ENCODE results near the gene ATG9A. TPM values are rescaled to one million over a fixed set of nuclear protein-coding genes. Genes with fewer than 3 reads are reported as not detected.
A peak's percentile ranks its signal among the peaks of the same experiment; 100 is the strongest.

ATG9A gene
- polyA plus RNA-seq, 3 donors: 24.7 to 55.2 (median 26.3) TPM

GRCh38 chr2:219207134-219207883 lies 22.1 kb downstream of the ATG9A start:
- Mint-ChIP-seq H3K27ac (peak overlapping the region in 6 of 7 donors; percentile 81 to 89 (median 86)), H3K4me3 (peak overlapping the region; percentile 79 to 86), H3K4me1 (peaks cover 39% of the 10 kb centered on the region), H3K27me3 (ENCODE audit: low read depth in 3 of 3) (peaks cover under 1 to 2% (median 2%) of the 10 kb centered on the region in 3 donors), H3K9me3 (peaks cover 2 to 8% (median 4%) of the 10 kb centered on the region in 7 donors), H3K36me3 (peaks cover 26 to 35% of the 10 kb centered on the region in 2 donors)
- H3K36me3 ChIP-seq (replicated peaks in 1 of 2; ENCODE audit: control insufficient read depth in 1 of 2, insufficient read depth in 2 of 2, low read length in 2 of 2): peaks cover 16 to 31% of the 10 kb centered on the region in 2 donors
- H3K27me3 ChIP-seq (ENCODE audit: control insufficient read depth in 2 of 2, insufficient read depth in 2 of 2, low read length in 2 of 2): no peaks in the 10 kb centered on the region
- H2AFZ ChIP-seq (ENCODE audit: insufficient read depth, low read depth, low read length, poor library complexity, severe bottlenecking): peak overlapping the region; percentile 93
- intact Hi-C loops (cut with micrococcal nuclease): loop anchor here in 1 of 2 donors (2.0 kb wide), 1 partner anchor 29 kb away; the partner anchor contains the start of gene RETREG2
- H3K79me2 ChIP-seq (ENCODE audit: insufficient read depth, low read length): no peaks in the 10 kb centered on the region
- DNase-seq: no peak
- peaks cover 19 to 21% of the 10 kb centered on the region in 2 donors for H3K4me1 ChIP-seq (ENCODE audit: control insufficient read depth in 1 of 2, insufficient read depth in 2 of 2, low read length in 2 of 2)
- WGBS (ENCODE audit: insufficient coverage): 26% methylated on average over 22 of the region's 22 CpGs
- H3K27ac ChIP-seq (ENCODE audit: low read depth in 1 of 2, low read length in 2 of 2): peak overlapping the region; percentile 72 to 91
- TF ChIP-seq CTCF (IDR thresholded peaks at IDR 0.05): no peak
- H3K9me3 ChIP-seq (replicated peaks in 1 of 2; ENCODE audit: control insufficient read depth in 1 of 2, insufficient read depth in 1 of 2, low read length in 2 of 2): peaks cover 0 to 4% of the 10 kb centered on the region in 2 donors
- H3K9ac ChIP-seq (ENCODE audit: insufficient read depth, low read length, poor library complexity, severe bottlenecking): peak overlapping the region; percentile 78
- peaks cover 10% of the 10 kb centered on the region for H4K20me1 ChIP-seq (ENCODE audit: insufficient read depth, low read length)
- H3K4me3 ChIP-seq (replicated peaks in 1 of 3; ENCODE audit: low read depth in 2 of 3, low read length in 3 of 3): peak overlapping the region; percentile 78 to 85 (median 83)
- H3K4me2 ChIP-seq (replicated peaks; ENCODE audit: extremely low read depth, low read length, poor library complexity, severe bottlenecking): peak overlapping the region; percentile 91

- under 1% methylated on average over 62 of the region's 76 CpGs for WGBS (ENCODE audit: insufficient coverage)
- H3K9me3 ChIP-seq (replicated peaks in 1 of 2; ENCODE audit: control insufficient read depth in 1 of 2, insufficient read depth in 1 of 2, low read length in 2 of 2): peaks cover 0 to 4% of the 10 kb centered on the region in 2 donors
- TF ChIP-seq CTCF (IDR thresholded peaks at IDR 0.05): no peak
- peaks cover 16 to 31% of the 10 kb centered on the region in 2 donors for H3K36me3 ChIP-seq (replicated peaks in 1 of 2; ENCODE audit: control insufficient read depth in 1 of 2, insufficient read depth in 2 of 2, low read length in 2 of 2)
- peak within 1 kb of the TSS; percentile 93 for H2AFZ ChIP-seq (ENCODE audit: insufficient read depth, low read depth, low read length, poor library complexity, severe bottlenecking)
- H3K79me2 ChIP-seq (ENCODE audit: insufficient read depth, low read length): no peaks in the 10 kb centered on the region
- H3K4me3 Mint-ChIP-seq: peak within 1 kb of the TSS; percentile 86 to 98
- H4K20me1 ChIP-seq (ENCODE audit: insufficient read depth, low read length): peaks cover 10% of the 10 kb centered on the region
- H3K27me3 Mint-ChIP-seq (ENCODE audit: low read depth in 3 of 3): peaks cover 2 to 3% (median 2%) of the 10 kb centered on the region in 3 donors
- peaks cover 2 to 8% (median 4%) of the 10 kb centered on the region in 7 donors for H3K9me3 Mint-ChIP-seq
- H3K9ac ChIP-seq (ENCODE audit: insufficient read depth, low read length, poor library complexity, severe bottlenecking): peak within 1 kb of the TSS; percentile 78
- peaks cover 39% of the 10 kb centered on the region for H3K4me1 Mint-ChIP-seq
- H3K27ac ChIP-seq (ENCODE audit: low read depth in 1 of 2, low read length in 2 of 2): peak within 1 kb of the TSS; percentile 79 to 91
- no peaks in the 10 kb centered on the region for H3K27me3 ChIP-seq (ENCODE audit: control insufficient read depth in 2 of 2, insufficient read depth in 2 of 2, low read length in 2 of 2)
- peaks cover 26 to 33% of the 10 kb centered on the region in 2 donors for H3K36me3 Mint-ChIP-seq
- peak within 1 kb of the TSS; percentile 91 for H3K4me2 ChIP-seq (replicated peaks; ENCODE audit: extremely low read depth, low read length, poor library complexity, severe bottlenecking)
- peak within 1 kb of the TSS; percentile 78 to 85 (median 83) for H3K4me3 ChIP-seq (replicated peaks in 1 of 3; ENCODE audit: low read depth in 2 of 3, low read length in 3 of 3)
- peak within 1 kb of the TSS; percentile 87 to 96 (median 92) for H3K27ac Mint-ChIP-seq
- H3K4me1 ChIP-seq (ENCODE audit: control insufficient read depth in 1 of 2, insufficient read depth in 2 of 2, low read length in 2 of 2): peaks cover 19 to 21% of the 10 kb centered on the region in 2 donors
- intact Hi-C loops (cut with micrococcal nuclease): loop anchor here in 1 of 2 donors (2.0 kb wide), 1 partner anchor 28 kb away; the partner anchor contains the start of gene RETREG2
- DNase-seq: peak; percentile 87 to 91 (median 88)
Observed at GRCh38 chr2:219206328-219207133, 22.9 kb downstream of the ATG9A start, which contains the start of gene ZFAND2B. Gene ZFAND2B, plus strand, starts transcription at chr2:219206782. Its CDS starts 206 bp downstream, at chr2:219206988.
